OCI-LY1 (cell line): ENCODE measurements around the gene POLR2C.

ENCODE experiments used
- CTCF ChIP-seq: fragments of 200-600 bp; sonication (generic), shearing (Covaris generic); IDR thresholded peaks from 2 replicates; pipeline ENCODE4 v1.5.1; 2017; ENCODE audit warnings: mild to moderate bottlenecking, antibody characterized with exemption, low read length, moderate library complexity, mixed read lengths
- EZH2 ChIP-seq: fragments of 200-600 bp; sonication (generic), shearing (Covaris generic); IDR thresholded peaks from 2 replicates; pipeline ENCODE4 v1.8.0; 2017; ENCODE audit warnings: borderline replicate concordance, mixed run types, mild to moderate bottlenecking, antibody characterized with exemption, low read length, moderate library complexity, mixed read lengths

GRCh38 chr16:57489229-57489628 lies 26.8 kb downstream of the POLR2C start:
- TF ChIP-seq CTCF = no peak
- TF ChIP-seq EZH2 = no peak
